ENCODE measurements around the gene APBA2.

- TF ChIP-seq CTCF (IDR thresholded peaks at IDR 0.05) (no peak), POLR2A (IDR thresholded peaks at IDR 0.05) (no peak)
Observed at GRCh38 chr15:29111705-29112281, 226.0 kb downstream of the APBA2 start.
